ENCODE data around the gene FRAS1.

DNA sequence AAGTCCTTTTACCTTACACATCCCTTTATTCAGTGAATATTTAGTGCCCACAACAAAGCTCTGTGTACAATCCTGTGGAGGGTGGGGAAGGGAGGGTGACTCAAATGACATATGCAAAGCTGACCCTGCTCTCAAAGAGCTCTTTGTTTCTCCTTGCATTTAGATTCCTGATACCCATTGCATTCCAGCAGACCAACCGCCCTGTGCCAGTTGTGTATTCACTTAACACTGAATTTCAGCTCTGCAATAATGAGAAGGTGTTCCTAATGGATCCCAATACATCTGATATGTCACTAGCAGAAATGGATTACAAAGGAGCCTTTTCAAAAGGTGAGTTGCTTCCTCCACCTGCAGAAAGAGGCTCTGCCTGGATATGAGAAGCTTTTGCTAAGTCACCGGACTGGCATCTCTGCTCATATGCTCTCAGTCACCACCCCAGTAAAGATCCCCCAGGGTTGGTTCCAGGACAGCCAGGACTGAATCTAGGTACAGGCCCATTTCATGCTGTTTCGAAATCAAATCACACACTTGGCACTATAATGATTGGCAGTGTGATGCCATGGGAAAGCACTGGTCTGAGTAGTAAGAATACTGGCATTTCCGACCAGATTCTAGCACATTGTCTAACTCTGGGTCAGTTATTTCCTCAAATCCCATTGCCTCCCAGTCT lies 477.3 kb downstream of the FRAS1 start:
- TF ChIP-seq, protein P1, sequence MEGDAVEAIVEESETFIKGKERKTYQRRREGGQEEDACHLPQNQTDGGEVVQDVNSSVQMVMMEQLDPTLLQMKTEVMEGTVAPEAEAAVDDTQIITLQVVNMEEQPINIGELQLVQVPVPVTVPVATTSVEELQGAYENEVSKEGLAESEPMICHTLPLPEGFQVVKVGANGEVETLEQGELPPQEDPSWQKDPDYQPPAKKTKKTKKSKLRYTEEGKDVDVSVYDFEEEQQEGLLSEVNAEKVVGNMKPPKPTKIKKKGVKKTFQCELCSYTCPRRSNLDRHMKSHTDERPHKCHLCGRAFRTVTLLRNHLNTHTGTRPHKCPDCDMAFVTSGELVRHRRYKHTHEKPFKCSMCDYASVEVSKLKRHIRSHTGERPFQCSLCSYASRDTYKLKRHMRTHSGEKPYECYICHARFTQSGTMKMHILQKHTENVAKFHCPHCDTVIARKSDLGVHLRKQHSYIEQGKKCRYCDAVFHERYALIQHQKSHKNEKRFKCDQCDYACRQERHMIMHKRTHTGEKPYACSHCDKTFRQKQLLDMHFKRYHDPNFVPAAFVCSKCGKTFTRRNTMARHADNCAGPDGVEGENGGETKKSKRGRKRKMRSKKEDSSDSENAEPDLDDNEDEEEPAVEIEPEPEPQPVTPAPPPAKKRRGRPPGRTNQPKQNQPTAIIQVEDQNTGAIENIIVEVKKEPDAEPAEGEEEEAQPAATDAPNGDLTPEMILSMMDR (IDR thresholded peaks at IDR 0.05), result no peak
- no peak for TF ChIP-seq POLR2A (IDR thresholded peaks at IDR 0.05)

All from right lobe of liver (tissue), 4 donors.